ENCODE data around the gene AGTPBP1.

Gene AGTPBP1

DNA sequence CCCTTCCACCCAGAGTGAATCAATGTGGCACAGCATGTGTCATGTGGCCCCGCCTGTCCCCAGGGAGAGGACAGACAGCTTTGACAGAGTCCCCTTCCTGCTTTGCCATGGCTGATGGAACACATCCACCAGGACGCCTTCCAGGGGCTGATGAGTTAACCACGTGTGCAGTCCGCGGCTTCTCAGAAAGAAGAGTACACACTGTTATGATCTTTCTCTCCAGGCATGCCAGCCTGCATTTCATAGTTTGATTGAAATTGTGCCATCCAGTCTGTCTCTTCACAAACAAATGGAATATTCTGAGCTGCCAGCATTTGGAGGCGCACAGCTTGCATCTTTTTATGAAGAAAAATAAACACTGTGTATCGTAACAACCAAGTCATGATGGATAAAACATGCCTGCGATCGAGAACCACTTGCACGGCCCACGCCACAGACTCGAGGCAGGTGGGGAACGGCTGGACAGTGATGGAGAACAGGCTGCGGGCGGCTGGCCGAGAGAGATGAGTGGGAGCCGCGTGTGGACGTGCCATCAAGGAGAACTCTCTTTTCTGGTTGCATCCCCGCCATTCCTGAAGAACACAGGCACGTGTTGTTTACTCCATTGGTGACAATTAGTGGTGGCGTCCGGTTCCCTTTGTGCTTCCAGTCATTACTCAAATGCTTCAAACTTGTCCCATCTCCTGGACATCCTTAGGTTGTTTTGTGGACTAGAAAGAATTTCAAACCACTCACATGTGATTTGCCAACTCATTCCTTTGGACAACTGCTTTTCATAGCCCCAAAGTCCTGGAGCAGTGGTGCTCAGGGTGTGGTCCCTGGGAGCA, 220.2 kb downstream of the AGTPBP1 start:
- H3K27me3 ChIP-seq (ENCODE audit: insufficient read depth, low read length, poor library complexity), result no peaks in the 10 kb centered on the region
- DNase-seq, result no peak
- H3K4me2 ChIP-seq (ENCODE audit: insufficient read depth, low read length), result no peak overlapping the region
- TF ChIP-seq, protein P1, sequence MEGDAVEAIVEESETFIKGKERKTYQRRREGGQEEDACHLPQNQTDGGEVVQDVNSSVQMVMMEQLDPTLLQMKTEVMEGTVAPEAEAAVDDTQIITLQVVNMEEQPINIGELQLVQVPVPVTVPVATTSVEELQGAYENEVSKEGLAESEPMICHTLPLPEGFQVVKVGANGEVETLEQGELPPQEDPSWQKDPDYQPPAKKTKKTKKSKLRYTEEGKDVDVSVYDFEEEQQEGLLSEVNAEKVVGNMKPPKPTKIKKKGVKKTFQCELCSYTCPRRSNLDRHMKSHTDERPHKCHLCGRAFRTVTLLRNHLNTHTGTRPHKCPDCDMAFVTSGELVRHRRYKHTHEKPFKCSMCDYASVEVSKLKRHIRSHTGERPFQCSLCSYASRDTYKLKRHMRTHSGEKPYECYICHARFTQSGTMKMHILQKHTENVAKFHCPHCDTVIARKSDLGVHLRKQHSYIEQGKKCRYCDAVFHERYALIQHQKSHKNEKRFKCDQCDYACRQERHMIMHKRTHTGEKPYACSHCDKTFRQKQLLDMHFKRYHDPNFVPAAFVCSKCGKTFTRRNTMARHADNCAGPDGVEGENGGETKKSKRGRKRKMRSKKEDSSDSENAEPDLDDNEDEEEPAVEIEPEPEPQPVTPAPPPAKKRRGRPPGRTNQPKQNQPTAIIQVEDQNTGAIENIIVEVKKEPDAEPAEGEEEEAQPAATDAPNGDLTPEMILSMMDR (IDR thresholded peaks at IDR 0.05; ENCODE audit: borderline replicate concordance, extremely low read depth, low read length, poor library complexity, severe bottlenecking), result no peak
- TF ChIP-seq EZH2 (IDR thresholded peaks at IDR 0.05; ENCODE audit: borderline replicate concordance, low read depth, low read length, severe bottlenecking), result no peak
- H3K4me1 ChIP-seq (ENCODE audit: insufficient read depth, low read length), result no peaks in the 10 kb centered on the region
- no peaks in the 10 kb centered on the region for H3K36me3 ChIP-seq (ENCODE audit: insufficient read depth, low read length)
- H3K9ac ChIP-seq (ENCODE audit: low read depth, low read length), result no peak overlapping the region
- no peaks in the 10 kb centered on the region for H3K79me2 ChIP-seq (ENCODE audit: insufficient read depth, low read length)
- H3K4me3 ChIP-seq (ENCODE audit: low read depth in 1 of 2, low read length in 2 of 2), result no peak overlapping the region
- H2AFZ ChIP-seq (ENCODE audit: low read depth, low read length), result no peak overlapping the region
- no peak overlapping the region for H3K27ac ChIP-seq (ENCODE audit: low read length)
- ATAC-seq (ENCODE audit: insufficient read depth, low read depth), result no peak
- H3K9me3 ChIP-seq (ENCODE audit: insufficient read depth, low read length, severe bottlenecking), result no peaks in the 10 kb centered on the region
- no peaks in the 10 kb centered on the region for H4K20me1 ChIP-seq (ENCODE audit: insufficient read depth, low read length)

DNA sequence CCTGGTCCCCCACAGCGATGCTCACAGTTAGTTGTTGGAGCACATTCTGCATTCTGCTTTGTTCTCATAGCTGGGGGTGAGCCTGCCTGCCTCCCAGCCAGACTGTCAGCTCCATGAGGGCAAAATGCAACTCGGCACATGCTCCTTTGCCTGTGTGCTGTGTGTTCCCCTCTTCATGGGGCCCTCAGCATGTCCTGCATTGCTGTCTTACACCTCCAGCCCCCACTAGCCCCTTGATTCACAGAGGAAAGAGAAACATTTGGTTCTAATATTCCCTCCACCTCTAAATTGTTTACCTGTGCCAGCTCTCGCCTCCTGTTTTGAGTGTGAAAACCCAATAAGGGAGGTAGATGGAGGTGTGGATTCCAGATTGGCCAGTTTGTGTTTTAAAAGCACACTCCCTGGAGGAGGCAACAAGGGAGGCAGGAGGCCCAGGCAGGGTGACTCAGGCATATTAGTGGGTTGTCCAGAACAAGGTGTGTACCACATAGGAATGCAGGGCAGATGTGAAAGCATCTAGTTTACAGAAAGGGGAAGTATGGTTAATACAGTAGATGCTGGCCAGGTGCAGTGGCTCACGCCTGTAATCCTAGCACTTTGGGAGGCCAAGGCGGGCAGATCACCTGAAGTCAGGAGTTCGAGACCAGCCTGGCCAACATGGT, 224.6 kb downstream of the AGTPBP1 start:
- H3K27ac ChIP-seq (ENCODE audit: low read length), result no peak overlapping the region
- no peak overlapping the region for H3K4me2 ChIP-seq (ENCODE audit: insufficient read depth, low read length)
- no peak for DNase-seq
- H3K4me3 ChIP-seq (ENCODE audit: low read depth in 1 of 2, low read length in 2 of 2), result no peak overlapping the region
- H3K4me1 ChIP-seq (ENCODE audit: insufficient read depth, low read length), result no peaks in the 10 kb centered on the region
- no peaks in the 10 kb centered on the region for H3K27me3 ChIP-seq (ENCODE audit: insufficient read depth, low read length, poor library complexity)
- no peaks in the 10 kb centered on the region for H3K9me3 ChIP-seq (ENCODE audit: insufficient read depth, low read length, severe bottlenecking)
- ATAC-seq (ENCODE audit: insufficient read depth, low read depth), result no peak
- H3K36me3 ChIP-seq (ENCODE audit: insufficient read depth, low read length), result no peaks in the 10 kb centered on the region
- no peaks in the 10 kb centered on the region for H4K20me1 ChIP-seq (ENCODE audit: insufficient read depth, low read length)
- no peak overlapping the region for H2AFZ ChIP-seq (ENCODE audit: low read depth, low read length)
- no peaks in the 10 kb centered on the region for H3K79me2 ChIP-seq (ENCODE audit: insufficient read depth, low read length)
- TF ChIP-seq, protein P1 (IDR thresholded peaks at IDR 0.05; ENCODE audit: borderline replicate concordance, extremely low read depth, low read length, poor library complexity, severe bottlenecking), result no peak
- TF ChIP-seq EZH2 (IDR thresholded peaks at IDR 0.05; ENCODE audit: borderline replicate concordance, low read depth, low read length, severe bottlenecking), result no peak
- no peak overlapping the region for H3K9ac ChIP-seq (ENCODE audit: low read depth, low read length)

DNA sequence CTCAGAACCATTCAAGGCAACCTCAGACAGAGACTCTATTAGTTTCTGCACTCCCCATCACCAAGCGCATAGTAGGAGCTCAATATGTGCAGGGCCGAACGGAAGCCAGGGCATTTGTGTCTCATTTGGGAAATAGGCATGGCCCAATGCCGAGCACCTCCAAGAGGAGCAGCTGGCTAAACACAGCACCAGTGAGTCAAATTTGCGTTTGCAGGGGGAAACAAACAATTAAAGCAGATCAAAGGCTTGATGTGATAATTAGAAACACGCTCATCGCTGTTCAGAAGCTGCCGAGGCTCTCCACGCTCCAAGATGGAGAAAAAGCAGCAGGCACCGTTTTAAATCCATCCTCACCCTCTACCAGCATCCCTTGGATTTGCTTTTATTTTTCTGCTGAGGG, 225.3 kb downstream of the AGTPBP1 start:
- H3K4me2 ChIP-seq (ENCODE audit: insufficient read depth, low read length), result no peak overlapping the region
- no peaks in the 10 kb centered on the region for H3K36me3 ChIP-seq (ENCODE audit: insufficient read depth, low read length)
- no peak for DNase-seq
- H4K20me1 ChIP-seq (ENCODE audit: insufficient read depth, low read length), result no peaks in the 10 kb centered on the region
- H2AFZ ChIP-seq (ENCODE audit: low read depth, low read length), result no peak overlapping the region
- no peak overlapping the region for H3K4me3 ChIP-seq (ENCODE audit: low read depth in 1 of 2, low read length in 2 of 2)
- ATAC-seq (ENCODE audit: insufficient read depth, low read depth), result no peak
- H3K79me2 ChIP-seq (ENCODE audit: insufficient read depth, low read length), result no peaks in the 10 kb centered on the region
- no peak overlapping the region for H3K9ac ChIP-seq (ENCODE audit: low read depth, low read length)
- TF ChIP-seq, protein P1 (IDR thresholded peaks at IDR 0.05; ENCODE audit: borderline replicate concordance, extremely low read depth, low read length, poor library complexity, severe bottlenecking), result no peak
- no peak for TF ChIP-seq EZH2 (IDR thresholded peaks at IDR 0.05; ENCODE audit: borderline replicate concordance, low read depth, low read length, severe bottlenecking)
- H3K4me1 ChIP-seq (ENCODE audit: insufficient read depth, low read length), result no peaks in the 10 kb centered on the region
- no peaks in the 10 kb centered on the region for H3K9me3 ChIP-seq (ENCODE audit: insufficient read depth, low read length, severe bottlenecking)
- no peaks in the 10 kb centered on the region for H3K27me3 ChIP-seq (ENCODE audit: insufficient read depth, low read length, poor library complexity)
- H3K27ac ChIP-seq (ENCODE audit: low read length), result no peak overlapping the region

Data from DND-41 (cell line).